ENCODE measurements around the gene CAD.
A peak's percentile ranks its signal among the peaks of the same experiment; 100 is the strongest.
"Not testable (repeated sequence)": the region's sequence is repeated elsewhere in the genome, so short reads cannot be mapped to it uniquely, and the experiment has no call there.

CAD gene

DNA sequence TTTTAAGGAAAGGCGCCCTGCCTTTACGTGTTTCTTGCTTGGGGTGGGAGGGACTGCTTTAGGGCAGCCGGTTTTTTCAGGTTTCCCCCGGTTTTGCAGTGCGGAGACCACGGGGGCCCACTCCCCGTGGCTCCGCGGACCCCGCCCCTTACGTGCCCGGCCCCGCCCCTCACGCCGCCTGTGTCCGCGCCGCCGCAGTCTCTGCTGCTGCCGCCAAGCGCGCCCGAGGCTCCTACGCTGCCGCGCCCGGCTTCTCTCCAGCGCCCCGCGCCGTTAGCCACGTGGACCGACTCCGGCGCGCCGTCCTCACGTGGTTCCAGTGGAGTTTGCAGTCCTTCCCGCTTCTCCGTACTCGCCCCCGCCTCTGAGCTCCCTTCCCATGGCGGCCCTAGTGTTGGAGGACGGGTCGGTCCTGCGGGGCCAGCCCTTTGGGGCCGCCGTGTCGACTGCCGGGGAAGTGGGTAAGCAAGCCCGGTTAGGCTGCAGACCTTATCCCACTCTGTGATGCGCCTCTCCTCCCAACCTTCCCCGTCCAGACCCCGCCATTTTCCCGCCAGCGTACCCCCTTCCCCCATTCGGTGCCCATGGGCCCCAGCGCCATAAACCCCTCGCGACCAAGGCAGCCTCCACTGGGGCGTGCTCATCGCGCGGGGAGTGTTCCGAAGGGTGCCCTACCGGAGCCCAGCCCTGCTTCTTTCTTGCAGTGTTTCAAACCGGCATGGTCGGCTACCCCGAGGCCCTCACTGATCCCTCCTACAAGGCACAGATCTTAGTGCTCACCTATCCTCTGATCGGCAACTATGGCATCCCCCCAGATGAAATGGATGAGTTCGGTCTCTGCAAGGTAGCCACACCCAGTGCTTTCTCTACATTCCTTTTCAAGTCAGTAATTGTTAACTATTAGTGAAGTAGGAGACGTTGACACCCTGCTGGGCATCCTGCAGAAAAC lies at the start of gene CAD:
CAD (plus strand) TSS at position 197 of the 949 bp plus-strand sequence; CDS start at position 380, 183 bp downstream.
- DNase-seq: peak; percentile 86

DNA sequence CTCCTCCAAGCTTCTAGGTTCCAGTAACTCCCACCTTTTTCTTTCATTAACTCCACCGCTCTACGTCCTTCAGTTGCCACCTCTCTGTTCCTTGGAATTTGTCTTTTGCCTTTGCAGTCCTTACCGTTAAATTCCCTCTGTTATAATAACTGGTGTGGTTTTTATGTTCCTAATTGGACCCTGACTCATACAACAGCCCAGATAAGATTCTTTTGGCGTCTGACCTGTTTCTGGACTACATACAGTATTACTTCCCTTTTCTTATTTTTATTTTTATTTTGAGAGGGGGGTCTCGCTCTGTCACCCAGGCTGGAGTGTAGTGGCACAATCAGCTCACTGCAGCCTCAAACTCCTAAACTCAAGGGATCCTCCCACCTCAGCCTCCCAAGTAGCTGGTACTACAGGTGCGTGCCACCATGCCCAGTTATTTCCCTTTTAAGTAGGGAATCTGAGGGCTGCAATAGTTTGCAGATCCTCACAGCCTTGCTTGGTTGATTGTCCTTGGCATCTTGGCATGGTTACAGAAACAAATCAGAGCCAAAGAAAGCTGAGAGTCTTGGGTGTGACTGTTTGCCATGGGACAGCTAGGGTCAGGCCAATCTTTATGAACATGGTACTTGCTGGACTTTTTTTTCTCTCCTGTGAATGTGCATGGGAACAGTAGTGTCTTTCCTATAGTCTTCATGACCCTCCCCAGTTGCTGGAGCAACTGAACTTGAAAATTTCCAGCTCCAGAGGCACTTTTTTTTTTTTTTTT lies 46.4 kb upstream of the CAD start:
- DNase-seq: no peak

DNA sequence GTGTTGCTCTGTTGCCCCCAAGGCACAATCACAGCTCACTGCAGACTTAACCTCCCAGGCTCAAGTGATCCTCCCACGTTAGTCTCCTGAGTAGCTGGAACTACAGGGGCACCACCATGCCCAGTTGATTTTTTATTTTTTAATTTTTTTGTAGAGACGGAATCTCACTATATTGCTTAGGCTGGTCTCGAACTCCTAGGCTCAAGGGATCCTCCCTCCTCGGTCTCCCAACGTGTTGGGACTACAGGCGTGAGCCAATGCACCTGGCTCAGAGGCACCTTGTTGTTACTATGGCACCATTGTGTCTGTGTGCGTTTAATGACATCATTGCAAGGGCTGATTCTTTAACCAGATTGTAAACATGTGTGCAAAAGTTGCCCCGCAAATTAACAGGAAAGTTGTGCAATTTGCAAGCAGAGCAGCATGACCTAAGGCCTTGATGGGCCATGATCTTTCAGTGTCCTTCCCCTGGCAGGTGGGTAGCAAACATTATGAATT lies 45.8 kb upstream of the CAD start:
- DNase-seq: no peak

DNA sequence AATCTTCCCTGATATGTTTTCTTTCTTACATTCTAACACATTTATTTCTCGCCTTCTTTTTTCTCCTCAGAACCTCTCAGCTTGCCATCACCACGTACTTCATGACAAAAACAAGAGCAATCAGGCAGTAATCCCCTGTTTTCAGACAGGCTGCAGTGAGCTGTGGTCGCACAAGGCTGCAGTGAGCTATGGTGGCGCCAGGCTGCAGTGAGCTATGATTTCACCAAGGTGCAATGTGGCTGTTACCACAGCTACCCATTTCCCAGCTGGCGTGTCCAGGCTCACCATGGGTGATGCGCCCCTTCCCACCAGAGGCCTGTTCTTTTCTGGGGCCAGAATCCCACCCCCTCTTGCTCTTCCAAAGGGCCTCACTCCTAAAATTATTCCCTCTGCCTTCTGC lies 42.5 kb upstream of the CAD start:
- DNase-seq: no peak

DNA sequence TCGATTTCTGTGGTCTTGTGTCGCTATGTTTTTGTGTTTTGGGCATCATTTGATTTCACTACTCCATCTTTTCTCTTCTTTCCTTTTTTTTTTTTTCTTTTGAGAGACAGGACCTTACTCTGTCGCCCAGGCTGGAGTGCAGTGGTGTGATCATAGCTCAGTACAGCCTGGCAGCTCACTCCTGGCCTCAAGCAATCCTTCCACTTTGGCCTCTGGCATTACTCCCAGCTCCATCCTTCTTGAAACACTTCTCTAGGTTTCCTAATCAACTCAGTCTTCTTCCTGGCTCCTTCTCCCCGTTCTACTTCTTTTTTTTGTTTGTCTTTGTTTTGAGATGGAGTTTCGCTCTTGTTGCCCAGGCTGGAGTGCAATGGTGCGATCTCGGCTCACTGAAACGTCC lies 41.8 kb upstream of the CAD start:
- DNase-seq: no peak

DNA sequence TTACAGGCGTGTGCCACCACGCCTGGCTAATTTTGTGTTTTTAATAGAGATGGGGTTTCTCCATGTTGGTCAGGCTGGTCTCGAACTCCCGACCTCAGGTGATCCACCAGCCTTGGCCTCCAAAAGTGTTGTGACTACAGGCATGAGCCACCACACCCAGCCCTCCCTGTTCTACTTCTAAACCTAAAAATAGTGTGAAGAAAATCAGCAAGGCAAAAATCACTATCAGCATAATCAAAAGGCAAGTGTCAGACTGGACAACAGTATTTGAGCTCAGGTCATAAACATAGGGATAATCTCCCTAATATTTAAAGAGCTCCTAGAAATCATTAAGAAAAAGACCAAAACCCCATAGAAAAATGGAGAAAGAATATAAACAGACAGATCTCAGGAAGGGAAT lies 41.4 kb upstream of the CAD start:
- DNase-seq: not testable (repeated sequence)

DNA sequence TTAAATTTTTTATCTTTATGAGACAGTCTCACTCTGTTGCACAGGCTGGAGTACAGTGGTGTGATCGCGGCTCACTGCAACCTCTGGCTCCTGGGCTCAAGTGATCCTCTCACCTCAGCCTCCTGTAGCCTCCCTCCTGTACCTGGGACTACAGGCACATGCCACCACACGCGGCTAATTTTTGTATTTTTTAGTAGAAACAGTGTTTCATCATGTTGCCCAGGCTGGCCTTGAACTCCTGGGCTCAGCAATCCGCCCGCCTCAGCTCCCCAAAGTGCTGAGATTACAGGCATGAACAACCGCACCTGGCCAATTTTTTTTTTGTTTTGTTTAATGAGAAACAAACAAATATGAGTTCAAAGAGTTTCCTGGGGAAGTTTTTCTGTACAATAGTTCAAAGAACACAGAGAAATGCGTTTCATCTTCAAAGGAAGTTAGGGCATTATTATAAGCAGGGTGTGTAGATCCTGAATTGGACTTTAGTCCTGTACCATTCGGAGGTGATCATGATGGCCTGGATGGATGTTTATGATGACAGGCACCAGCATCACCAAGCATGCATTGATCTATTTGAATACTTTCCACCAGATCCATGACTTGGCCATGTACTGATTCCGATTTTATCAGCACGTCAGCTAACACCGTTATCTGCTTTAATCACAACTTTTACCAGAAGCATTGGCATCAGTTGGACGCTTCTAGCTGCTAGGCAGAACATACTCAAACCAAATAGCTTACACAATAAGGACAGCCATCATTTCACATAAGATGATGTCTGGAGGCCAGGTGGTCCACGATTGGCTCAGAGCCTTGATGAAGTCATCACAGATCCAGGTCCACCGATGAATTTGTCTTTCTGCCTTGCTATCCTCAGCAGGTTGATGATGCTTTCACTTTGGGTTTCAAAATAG lies 39.5 kb upstream of the CAD start:
- no peak for DNase-seq

DNA sequence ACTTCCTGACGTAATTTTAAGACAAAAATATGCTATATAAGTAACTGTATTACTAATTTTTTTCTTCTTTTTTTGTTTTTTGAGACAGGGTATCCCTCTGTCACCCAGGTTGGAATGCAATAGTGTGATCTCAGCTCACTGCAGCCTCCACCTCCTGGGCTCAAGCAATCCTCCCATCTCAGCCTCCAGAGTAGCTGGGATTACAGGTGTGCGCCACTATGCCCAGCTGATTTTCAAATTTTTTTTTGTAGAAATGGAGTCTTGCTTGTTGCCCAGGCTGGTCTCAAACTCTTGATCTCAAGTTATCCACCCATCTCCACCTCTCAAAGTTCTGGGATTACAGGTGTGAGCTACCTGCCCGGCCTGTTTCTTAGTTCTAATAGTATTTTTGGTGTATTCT lies 38.7 kb upstream of the CAD start:
- DNase-seq: no peak

DNA sequence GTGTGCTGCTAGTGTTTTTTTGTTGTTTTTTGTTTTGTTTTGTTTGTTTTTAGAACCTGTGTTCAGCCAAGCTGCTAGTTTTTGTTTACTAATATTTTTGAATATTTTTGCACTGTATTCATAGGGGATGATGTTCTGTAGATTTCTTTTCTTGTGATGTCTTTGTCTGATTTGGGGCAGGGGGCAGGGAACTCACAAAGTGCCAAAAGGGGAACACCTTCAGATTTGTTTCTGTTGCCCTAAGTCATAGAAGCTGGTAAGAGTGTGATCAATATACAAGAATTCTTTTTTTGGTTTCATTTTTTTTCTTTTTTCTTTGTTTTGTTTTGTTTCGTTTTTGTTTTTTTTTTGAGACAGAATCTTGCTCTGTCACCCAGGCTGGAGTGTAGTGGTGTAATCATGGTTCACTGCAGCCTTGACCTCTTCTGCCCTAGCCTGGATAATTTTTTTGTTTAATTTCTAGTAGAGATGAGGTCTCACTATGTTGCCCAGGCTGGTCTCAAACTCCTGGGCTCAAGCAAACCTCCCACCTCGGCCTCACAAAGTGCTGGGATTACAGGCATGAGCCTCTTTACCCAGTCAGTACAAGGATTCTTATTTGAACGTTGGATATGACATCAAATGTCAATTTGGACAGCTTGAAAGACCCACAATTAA lies 37.7 kb upstream of the CAD start:
- DNase-seq: no peak

DNA sequence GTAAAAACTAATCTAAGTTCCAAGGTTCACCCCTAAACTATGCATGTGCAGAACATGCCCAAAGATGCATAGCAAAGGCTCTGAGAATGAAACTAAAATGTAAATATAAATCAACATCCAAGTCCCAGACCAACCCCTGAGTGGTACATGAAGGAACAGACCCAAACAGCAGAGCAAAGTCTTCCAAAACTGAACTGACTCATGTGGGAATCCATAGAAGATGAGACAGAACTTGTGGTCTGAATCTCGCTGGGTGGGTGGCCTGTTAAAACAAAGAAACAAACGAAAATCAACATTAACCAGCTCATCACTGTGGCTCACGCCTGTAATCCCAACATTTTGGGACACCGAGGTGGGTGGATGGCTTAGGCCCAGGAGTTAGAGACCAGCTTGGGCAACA lies 34.8 kb upstream of the CAD start:
- no peak for DNase-seq

DNA sequence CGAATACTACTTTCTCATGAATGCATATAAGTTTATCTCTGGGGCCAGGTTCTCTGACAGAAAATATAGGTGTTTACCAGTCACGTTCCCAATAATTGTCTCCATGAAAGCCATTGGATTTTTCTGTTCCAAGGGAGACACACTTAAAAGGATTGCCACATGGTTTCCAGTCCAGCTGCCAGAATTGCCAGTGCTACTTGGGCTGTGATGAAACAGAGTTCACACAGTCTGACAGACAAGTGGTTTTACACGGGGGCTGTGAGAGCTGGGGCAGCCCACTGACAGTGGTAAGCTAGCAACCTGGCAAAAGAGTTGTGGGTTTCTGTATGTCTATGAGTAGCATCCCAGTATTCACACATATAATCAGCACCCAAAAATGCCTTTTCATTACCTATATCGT lies 33.1 kb upstream of the CAD start:
- DNase-seq: no peak

DNA sequence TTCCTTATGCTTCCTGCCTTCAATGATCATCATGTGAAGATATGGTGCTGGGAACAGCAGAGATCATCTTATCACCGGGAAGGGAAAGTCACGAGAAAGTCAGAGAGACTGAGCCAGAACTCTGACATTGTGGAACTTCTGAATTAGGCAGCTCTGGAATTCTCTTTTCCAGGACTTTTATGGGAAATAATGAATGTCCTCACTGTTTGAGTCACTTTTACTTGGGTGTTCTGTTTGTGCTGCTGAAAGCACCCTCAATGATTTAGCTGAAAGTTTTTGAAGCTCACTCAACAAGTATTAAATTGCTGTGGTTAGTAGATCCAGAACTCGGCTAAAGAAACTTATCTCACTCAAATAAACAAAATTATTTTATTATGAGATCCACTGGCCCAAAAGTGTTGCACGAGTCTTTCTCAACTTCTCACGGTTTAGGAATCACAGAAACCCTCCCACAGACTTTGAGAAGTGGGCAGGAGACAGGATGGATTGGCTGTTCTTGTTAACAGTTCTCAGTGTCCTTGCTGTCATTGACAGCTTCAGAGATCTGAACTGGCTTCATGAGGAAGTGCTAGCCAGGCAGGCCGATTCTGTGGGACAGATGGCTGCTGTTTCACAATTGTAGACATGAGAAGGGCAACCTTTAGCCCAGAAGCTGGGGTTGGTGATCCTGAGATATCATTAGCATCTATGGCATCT lies 31.7 kb upstream of the CAD start:
- no peak for DNase-seq

DNA sequence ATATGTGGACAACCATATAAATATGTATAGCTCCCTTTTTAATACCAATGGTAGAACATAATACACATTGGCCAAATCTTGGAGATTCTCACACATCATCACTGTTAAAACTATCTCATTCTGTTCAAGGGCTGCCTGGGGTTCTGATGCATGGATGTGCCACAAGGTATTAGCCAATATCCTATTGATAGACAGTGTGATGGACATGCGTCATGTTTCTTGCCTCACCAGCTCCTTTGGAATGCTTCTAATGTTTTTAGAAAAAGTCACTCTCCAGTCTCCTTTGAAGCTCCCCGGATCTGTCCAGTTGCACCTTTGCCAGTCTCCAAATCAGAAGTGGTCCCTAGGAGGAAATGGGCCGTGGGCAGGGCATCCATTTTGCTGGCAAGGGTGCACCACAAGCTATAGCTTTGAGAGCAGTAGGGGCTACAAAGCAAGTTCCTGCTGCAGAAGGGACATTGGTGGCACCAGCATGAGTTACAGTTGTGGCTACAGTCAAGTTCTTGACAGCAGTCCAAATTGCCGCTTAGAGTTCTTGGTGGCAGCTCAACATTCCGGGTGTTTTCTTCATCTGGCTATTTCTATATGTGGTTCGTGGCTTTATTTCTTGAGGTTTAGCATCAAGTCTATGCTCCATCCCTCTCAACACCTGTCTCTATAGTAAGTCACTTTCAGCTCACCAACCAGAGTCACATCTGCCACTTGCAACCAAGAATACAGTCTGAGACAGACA lies 30.4 kb upstream of the CAD start:
- no peak for DNase-seq

DNA sequence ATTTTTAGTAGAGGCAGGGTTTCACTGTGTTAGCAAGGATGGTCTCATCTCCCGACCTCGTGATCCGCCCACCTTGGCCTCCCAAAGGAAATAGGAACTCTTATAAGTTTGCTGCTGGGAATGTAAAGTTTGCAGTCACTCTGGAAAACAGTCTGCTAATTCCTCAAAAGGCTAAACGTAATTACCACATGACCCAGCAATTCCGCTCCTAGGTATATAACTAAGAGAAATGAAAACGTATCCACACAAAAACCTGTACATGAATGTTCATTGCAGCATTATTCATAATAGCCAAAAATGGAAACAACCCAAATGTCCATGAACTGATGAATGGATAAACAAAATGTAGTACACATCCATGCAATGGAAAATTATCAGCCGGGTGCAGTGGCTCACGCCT lies 27.2 kb upstream of the CAD start:
- no peak for DNase-seq

DNA sequence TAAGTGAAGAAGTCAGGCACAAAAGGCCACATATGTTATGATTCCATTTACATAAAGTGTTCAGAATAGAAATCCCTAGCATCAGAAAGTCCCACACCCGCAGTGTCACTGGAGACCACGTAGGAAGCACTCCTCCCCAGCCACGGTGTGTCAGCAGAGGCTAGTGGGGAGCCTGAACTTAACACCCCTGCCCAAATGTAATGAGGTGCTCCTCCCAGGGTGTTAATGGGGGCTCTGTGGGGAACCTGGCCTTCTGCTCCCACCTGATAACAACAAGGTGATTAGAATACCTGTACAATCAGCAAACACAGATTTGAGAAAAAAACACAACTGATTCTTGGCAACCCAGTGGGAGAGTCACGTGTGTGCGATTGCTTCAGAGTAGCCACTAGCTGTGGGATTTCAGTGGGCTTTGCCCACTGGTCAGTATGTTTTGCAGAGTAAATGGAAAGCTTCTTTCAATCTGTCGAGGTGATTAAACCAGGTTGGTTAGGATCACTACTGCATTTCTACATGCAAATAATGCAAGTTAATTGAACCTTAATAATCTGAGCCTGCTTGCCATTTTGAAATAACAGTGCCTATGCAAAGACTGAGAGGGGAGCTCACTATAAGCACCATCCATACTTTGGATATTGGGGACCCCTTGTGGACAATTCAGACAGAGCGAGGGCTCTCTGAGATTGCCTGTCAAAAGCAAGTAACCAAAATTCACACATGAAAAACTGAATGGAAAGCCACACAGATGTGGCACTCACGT lies 25.9 kb upstream of the CAD start:
- peak; percentile 77 for DNase-seq

DNA sequence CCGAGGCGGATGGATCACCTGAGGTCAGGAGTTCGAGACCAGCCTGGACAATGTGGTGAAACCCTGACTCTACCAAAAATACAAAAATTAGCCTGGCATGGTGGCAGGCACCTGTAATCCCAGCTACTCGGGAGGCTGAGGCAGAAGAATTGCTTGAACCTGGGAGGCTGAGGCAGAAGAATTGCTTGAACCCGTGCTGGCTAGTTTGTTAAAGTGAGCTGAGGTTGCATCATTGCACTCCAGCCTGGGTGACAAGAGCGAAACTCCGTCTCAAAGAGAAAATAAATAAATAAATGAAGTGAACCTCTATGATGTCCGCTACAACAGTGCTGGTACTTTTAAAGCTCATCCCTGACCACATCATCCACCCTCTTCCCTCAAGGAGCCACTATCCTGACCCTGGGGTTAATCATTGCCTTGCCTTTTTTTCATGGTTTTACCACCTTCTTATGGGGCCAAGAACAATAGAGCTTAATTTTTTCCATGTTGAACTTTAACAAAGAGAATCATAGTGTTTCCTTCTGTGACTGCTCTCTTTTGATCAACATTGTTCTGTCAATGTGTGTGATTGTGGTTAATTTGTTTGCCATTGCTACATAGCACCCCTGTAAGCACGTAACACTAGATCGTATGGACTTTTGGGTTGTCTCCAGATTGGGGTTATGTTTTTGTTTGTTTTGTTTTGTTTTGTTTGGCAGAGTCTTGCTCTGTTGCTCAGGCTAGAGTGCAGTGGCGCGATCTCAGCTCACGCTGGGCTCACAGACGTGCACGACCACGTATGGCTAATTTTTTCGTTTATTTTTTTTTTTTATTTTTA lies 22.4 kb upstream of the CAD start:
- DNase-seq: no peak

DNA sequence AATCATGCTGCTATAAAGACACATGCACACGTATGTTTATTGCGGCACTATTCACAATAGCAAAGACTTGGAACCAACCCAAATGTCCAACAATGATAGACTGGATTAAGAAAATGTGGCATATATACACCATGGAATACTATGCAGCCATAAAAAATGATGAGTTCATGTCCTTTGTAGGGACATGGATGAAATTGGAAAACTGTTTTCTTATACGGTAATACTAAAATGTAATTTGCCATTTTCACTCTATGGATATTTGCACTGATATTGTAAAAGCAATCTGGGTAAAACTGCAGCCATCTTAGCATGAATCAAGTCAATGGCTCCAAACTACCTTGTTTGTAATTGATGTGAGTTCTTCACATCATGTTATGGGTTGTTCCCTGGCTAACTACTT lies 21.4 kb upstream of the CAD start:
- DNase-seq: not testable (repeated sequence)

DNA sequence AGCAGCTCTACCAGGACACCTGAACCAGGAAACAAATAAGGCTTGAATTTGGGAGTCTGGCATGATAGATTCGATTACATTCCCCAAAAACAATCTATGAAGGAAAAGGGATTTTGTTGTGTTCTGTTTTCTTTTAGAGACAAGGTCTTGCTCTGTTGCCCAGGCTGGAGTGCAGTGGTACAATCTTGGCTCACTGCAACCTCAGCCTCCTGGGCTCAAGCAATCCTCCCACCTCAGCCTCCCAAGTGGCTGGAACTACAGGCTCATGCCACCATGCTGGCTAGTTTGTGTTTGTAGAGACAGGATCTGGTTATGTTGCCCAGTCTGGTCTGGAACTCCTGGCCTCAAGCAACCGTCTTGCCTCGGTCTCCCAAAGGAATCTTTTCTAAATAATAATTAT lies 19.1 kb upstream of the CAD start:
- DNase-seq: not testable (repeated sequence)

DNA sequence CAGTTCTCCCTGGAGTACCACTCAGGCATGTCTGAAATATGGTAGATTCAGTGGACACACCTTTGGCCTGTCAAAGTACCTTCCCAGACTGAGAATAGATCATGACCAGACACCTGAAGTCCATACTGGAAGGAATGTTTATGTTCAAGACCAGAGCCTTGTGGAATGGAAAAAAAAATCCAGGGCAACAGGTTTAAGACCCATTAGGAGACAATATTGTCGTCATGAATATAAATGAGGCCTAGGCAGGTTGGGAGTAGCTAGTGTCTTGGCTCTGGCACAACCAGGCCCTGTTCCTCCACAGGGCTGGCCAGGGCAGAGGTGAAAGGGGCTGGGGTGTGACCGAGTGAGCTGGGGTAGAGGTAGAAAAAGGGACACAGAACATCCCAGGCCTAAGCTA lies 18.5 kb upstream of the CAD start:
- no peak for DNase-seq
